ENCODE measurements around the gene NRP1.
A peak's percentile ranks its signal among the peaks of the same experiment; 100 is the strongest.

NRP1 gene

DNA sequence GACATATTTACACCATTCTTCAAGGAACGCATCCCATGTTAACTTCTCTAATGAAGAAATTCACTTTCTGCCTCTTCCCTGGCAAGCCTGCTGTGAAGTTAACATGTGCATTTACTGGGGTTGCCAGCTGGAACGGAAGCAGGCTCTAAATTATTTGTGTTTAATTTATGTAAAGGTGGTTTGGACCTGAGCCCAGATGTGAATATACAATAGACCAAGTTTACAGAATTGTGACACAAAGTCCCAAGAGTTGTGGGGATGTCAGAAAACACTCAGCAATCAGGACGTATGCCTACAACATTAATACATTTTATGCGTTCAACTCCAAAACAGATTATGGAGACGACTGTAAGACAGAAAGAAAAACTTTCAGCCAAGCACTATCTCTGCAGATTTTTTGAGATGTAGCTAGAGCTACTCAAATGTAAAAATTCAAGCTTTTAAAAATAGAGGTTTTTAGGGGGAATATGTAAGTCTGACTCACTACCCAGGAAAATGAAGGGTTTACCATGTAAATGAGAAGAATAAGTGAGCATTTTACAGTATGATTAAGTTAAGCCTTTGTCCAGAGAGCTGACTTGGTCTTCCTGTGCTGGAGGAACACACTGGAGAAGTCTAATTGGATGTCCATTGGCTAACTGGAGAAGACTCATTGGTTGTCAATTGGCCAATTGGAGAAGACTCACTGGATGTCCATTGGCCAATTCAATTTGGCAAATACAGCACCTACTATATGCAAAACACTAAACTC lies 19.5 kb downstream of the NRP1 start:
- no CpG with 5 or more reads among the region's 5 CpGs for WGBS (ENCODE audit: extremely low coverage, insufficient coverage, insufficient read length)
- no peak overlapping the region for H3K9ac ChIP-seq (ENCODE audit: low read length)
- H3K4ac ChIP-seq (ENCODE audit: low read depth, low read length): no peak overlapping the region
- H3K79me1 ChIP-seq (ENCODE audit: low read length): no peaks in the 10 kb centered on the region
- H3K4me2 ChIP-seq (ENCODE audit: low read length): no peak overlapping the region
- no peak overlapping the region for H2BK5ac ChIP-seq (ENCODE audit: low read depth, low read length, poor library complexity)
- H2AFZ ChIP-seq (ENCODE audit: insufficient read depth, low read length, poor library complexity): no peak overlapping the region
- H4K91ac ChIP-seq (ENCODE audit: low read depth, low read length): no peak overlapping the region
- H4K12ac ChIP-seq (ENCODE audit: low read depth, low read length): no peak overlapping the region
- H3K9me3 ChIP-seq (ENCODE audit: insufficient read depth, low read depth, low read length): peaks cover 1% of the 10 kb centered on the region
- H2BK120ac ChIP-seq (ENCODE audit: insufficient read depth, low read length, poor library complexity): no peak overlapping the region
- no peak overlapping the region for H3K4me3 ChIP-seq (ENCODE audit: low read depth, low read length)
- H2AK5ac ChIP-seq (ENCODE audit: low read length): no peak overlapping the region
- H3K14ac ChIP-seq (ENCODE audit: low read length): no peak overlapping the region
- H3K4me1 ChIP-seq (ENCODE audit: control insufficient read depth in 1 of 2, insufficient read depth in 2 of 2, low read length in 2 of 2): no peaks in the 10 kb centered on the region
- H3K18ac ChIP-seq (ENCODE audit: low read length): peak overlapping the region; percentile 23
- no peak overlapping the region for H3K23ac ChIP-seq (ENCODE audit: low read length)
- no peak overlapping the region for H4K8ac ChIP-seq (ENCODE audit: low read depth, low read length)
- no peak for DNase-seq
- H2BK12ac ChIP-seq (ENCODE audit: low read length): no peak overlapping the region
- peaks cover 9% of the 10 kb centered on the region in 2 experiments for H3K36me3 ChIP-seq (ENCODE audit: control insufficient read depth in 1 of 2, insufficient read depth in 2 of 2, low read length in 2 of 2)
- no peaks in the 10 kb centered on the region for H3K27me3 ChIP-seq (ENCODE audit: insufficient read depth, low read length)
- H3K79me2 ChIP-seq (ENCODE audit: control insufficient read depth, insufficient read depth, low read length, poor library complexity): peaks cover 2% of the 10 kb centered on the region
- no peak overlapping the region for H3K27ac ChIP-seq (ENCODE audit: low read depth, low read length)

DNA sequence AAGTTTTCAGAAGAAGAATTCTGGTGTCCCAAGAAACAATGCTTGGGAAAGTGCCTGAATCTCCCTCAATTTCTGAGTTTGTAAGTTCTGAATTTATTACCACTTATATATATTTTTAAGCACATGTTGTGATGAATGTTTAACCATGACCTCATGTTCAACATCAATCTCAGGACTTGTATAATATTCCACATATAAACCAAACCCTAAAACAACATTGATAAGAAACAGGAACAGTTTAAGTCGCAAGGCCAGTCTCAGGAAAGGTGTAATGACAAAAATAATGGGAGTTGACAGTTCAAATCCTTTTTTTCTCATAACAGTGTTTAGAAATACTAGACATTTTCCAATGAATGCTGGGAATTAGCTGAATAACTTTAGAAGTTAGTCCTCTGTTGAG lies 22.8 kb downstream of the NRP1 start:
- peaks cover 2% of the 10 kb centered on the region for H3K79me2 ChIP-seq (ENCODE audit: control insufficient read depth, insufficient read depth, low read length, poor library complexity)
- no peaks in the 10 kb centered on the region for H3K27me3 ChIP-seq (ENCODE audit: insufficient read depth, low read length)
- no peak overlapping the region for H4K12ac ChIP-seq (ENCODE audit: low read depth, low read length)
- H3K27ac ChIP-seq (ENCODE audit: low read depth, low read length): no peak overlapping the region
- H4K91ac ChIP-seq (ENCODE audit: low read depth, low read length): no peak overlapping the region
- no peak overlapping the region for H2AFZ ChIP-seq (ENCODE audit: insufficient read depth, low read length, poor library complexity)
- H3K79me1 ChIP-seq (ENCODE audit: low read length): no peaks in the 10 kb centered on the region
- no peak overlapping the region for H3K18ac ChIP-seq (ENCODE audit: low read length)
- no peak for DNase-seq
- H3K4me2 ChIP-seq (ENCODE audit: low read length): no peak overlapping the region
- H3K9me3 ChIP-seq (ENCODE audit: insufficient read depth, low read depth, low read length): peaks cover 1% of the 10 kb centered on the region
- no peak overlapping the region for H2BK120ac ChIP-seq (ENCODE audit: insufficient read depth, low read length, poor library complexity)
- H3K4me1 ChIP-seq (ENCODE audit: control insufficient read depth in 1 of 2, insufficient read depth in 2 of 2, low read length in 2 of 2): no peaks in the 10 kb centered on the region
- no peak overlapping the region for H3K4me3 ChIP-seq (ENCODE audit: low read depth, low read length)
- H3K9ac ChIP-seq (ENCODE audit: low read length): no peak overlapping the region
- peaks cover 5 to 7% of the 10 kb centered on the region in 2 experiments for H3K36me3 ChIP-seq (ENCODE audit: control insufficient read depth in 1 of 2, insufficient read depth in 2 of 2, low read length in 2 of 2)
- no peak overlapping the region for H2BK5ac ChIP-seq (ENCODE audit: low read depth, low read length, poor library complexity)
- H2AK5ac ChIP-seq (ENCODE audit: low read length): no peak overlapping the region
- WGBS (ENCODE audit: extremely low coverage, insufficient coverage, insufficient read length): no CpG with 5 or more reads among the region's 1 CpG
- no peak overlapping the region for H4K8ac ChIP-seq (ENCODE audit: low read depth, low read length)
- no peak overlapping the region for H3K23ac ChIP-seq (ENCODE audit: low read length)
- H3K14ac ChIP-seq (ENCODE audit: low read length): no peak overlapping the region
- no peak overlapping the region for H2BK12ac ChIP-seq (ENCODE audit: low read length)
- no peak overlapping the region for H3K4ac ChIP-seq (ENCODE audit: low read depth, low read length)

DNA sequence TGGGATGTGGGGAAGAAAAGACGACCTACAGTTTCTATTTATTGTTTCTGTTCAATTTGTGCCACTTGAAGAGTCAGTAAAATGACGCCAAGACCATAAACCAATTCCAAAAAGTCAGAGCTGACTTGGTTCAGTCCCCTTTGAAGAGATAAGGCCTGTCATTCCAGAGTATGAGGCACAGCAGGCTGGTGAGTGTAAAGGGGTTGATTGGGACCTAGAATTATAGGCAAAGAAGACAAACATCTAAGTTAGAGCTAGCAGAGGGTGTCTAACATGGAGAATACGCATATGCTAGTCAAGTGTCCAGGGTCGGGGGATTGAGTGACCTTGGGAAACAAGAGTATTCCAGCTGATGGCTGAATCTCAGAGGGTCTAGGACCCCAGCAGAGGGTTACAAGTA lies 23.6 kb downstream of the NRP1 start:
- Histone ChIP-seq H4K8ac (ENCODE audit: low read depth, low read length) (no peak overlapping the region), H2BK120ac (ENCODE audit: insufficient read depth, low read length, poor library complexity) (no peak overlapping the region), H3K4ac (ENCODE audit: low read depth, low read length) (peak overlapping the region; percentile 37), H3K4me3 (ENCODE audit: low read depth, low read length) (no peak overlapping the region), H3K9ac (ENCODE audit: low read length) (no peak overlapping the region), H3K23ac (ENCODE audit: low read length) (no peak overlapping the region), H3K4me2 (ENCODE audit: low read length) (no peak overlapping the region), H2AFZ (ENCODE audit: insufficient read depth, low read length, poor library complexity) (no peak overlapping the region), H2BK5ac (ENCODE audit: low read depth, low read length, poor library complexity) (no peak overlapping the region), H3K36me3 (ENCODE audit: control insufficient read depth in 1 of 2, insufficient read depth in 2 of 2, low read length in 2 of 2) (peaks cover 5 to 7% of the 10 kb centered on the region in 2 experiments), H3K4me1 (ENCODE audit: control insufficient read depth in 1 of 2, insufficient read depth in 2 of 2, low read length in 2 of 2) (no peaks in the 10 kb centered on the region), H4K12ac (ENCODE audit: low read depth, low read length) (no peak overlapping the region), H3K27ac (ENCODE audit: low read depth, low read length) (no peak overlapping the region), H2AK5ac (ENCODE audit: low read length) (no peak overlapping the region), H3K18ac (ENCODE audit: low read length) (no peak overlapping the region), H4K91ac (ENCODE audit: low read depth, low read length) (no peak overlapping the region), H3K14ac (ENCODE audit: low read length) (peak overlapping the region; percentile 21), H3K79me2 (ENCODE audit: control insufficient read depth, insufficient read depth, low read length, poor library complexity) (peaks cover 2% of the 10 kb centered on the region), H3K27me3 (ENCODE audit: insufficient read depth, low read length) (no peaks in the 10 kb centered on the region), H3K79me1 (ENCODE audit: low read length) (no peaks in the 10 kb centered on the region), H3K9me3 (ENCODE audit: insufficient read depth, low read depth, low read length) (peaks cover 1% of the 10 kb centered on the region), H2BK12ac (ENCODE audit: low read length) (no peak overlapping the region)
- DNase-seq: no peak
- WGBS (ENCODE audit: extremely low coverage, insufficient coverage, insufficient read length): no CpG with 5 or more reads among the region's 4 CpGs

DNA sequence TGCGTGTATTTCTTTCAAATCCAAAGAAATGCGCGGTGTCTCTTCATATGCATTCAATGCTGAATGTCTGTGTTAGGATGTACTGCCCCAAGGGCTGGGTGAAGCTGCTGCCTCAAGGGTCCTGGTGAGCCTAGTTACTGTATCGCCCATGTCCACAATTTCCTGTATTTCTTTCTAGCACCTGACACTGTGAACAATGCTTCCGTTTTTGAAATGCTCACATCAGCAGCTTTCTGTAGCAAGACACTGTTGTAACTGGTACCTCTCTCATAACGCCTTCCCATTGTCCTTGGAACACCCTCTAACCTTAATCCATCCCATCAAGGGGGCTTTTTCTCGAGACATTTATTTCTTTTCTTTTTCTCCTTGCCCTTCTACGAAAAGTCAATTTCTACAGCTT lies 25.1 kb downstream of the NRP1 start:
- no CpG with 5 or more reads among the region's 8 CpGs for WGBS (ENCODE audit: extremely low coverage, insufficient coverage, insufficient read length)

More for the DNA sequence above, 25.1 kb downstream of the NRP1 start:
- Histone ChIP-seq H3K14ac (ENCODE audit: low read length) (no peak overlapping the region), H3K23ac (ENCODE audit: low read length) (no peak overlapping the region), H4K91ac (ENCODE audit: low read depth, low read length) (no peak overlapping the region), H3K79me1 (ENCODE audit: low read length) (no peaks in the 10 kb centered on the region), H3K27ac (ENCODE audit: low read depth, low read length) (no peak overlapping the region), H2AFZ (ENCODE audit: insufficient read depth, low read length, poor library complexity) (no peak overlapping the region), H3K27me3 (ENCODE audit: insufficient read depth, low read length) (no peaks in the 10 kb centered on the region), H3K36me3 (ENCODE audit: control insufficient read depth in 1 of 2, insufficient read depth in 2 of 2, low read length in 2 of 2) (peaks cover 5 to 9% of the 10 kb centered on the region in 2 experiments), H3K4me3 (ENCODE audit: low read depth, low read length) (no peak overlapping the region), H4K8ac (ENCODE audit: low read depth, low read length) (no peak overlapping the region), H3K4ac (ENCODE audit: low read depth, low read length) (no peak overlapping the region), H3K9me3 (ENCODE audit: insufficient read depth, low read depth, low read length) (peaks cover 1% of the 10 kb centered on the region), H3K18ac (ENCODE audit: low read length) (no peak overlapping the region), H3K9ac (ENCODE audit: low read length) (no peak overlapping the region), H4K12ac (ENCODE audit: low read depth, low read length) (no peak overlapping the region), H2AK5ac (ENCODE audit: low read length) (no peak overlapping the region), H3K4me2 (ENCODE audit: low read length) (no peak overlapping the region), H2BK12ac (ENCODE audit: low read length) (no peak overlapping the region), H3K4me1 (ENCODE audit: control insufficient read depth in 1 of 2, insufficient read depth in 2 of 2, low read length in 2 of 2) (no peaks in the 10 kb centered on the region), H3K79me2 (ENCODE audit: control insufficient read depth, insufficient read depth, low read length, poor library complexity) (peaks cover 2% of the 10 kb centered on the region), H2BK5ac (ENCODE audit: low read depth, low read length, poor library complexity) (no peak overlapping the region), H2BK120ac (ENCODE audit: insufficient read depth, low read length, poor library complexity) (no peak overlapping the region)
- no peak for DNase-seq
